HCT116 (cell line): ENCODE data around the gene RAMP3. TPM values are rescaled to one million over a fixed set of nuclear protein-coding genes. Genes with fewer than 3 reads are reported as not detected.

Experiments
- ATAC-seq: fragments of 200-7000 bp; cut with Tn5 transposase; 2 replicates; pipeline ENCODE4 v1.9.1; 2020; ENCODE audit warnings: mild to moderate bottlenecking, moderate library complexity
- BruUV-seq: library from RNA; stranded (reverse); fragments of 400-500 nt; replicated peaks from 2 replicates; lab custom pipeline; 2021; lab: Mats Ljungman, UMichigan
- CTCF ChIA-PET: fragments of 300-600 bp; sonication (Branson Sonifier 250); formaldehyde crosslinking; loops from one replicate; lab custom pipeline; 2021; ENCODE audit warnings: antibody characterized with exemption; lab: Charles Lee
- POLR2A ChIA-PET: fragments of 300-600, 350-600 bp; sonication (Branson Sonifier 250); formaldehyde crosslinking; loops from one replicate; lab custom pipeline; 2021; ENCODE audit warnings: antibody characterized with exemption; lab: Charles Lee
- RAD21 ChIA-PET, 2 experiments: fragments of 300-600 bp; sonication (Branson Sonifier 250); formaldehyde crosslinking; loops; one replicate each; lab custom pipeline; 2023; ENCODE audit warnings: low total read pairs in 2 of 2; ENCODE audit not compliant: uncharacterized antibody in 2 of 2, unreplicated experiment in 2 of 2, low non-redundant PET in 1 of 2; lab: Charles Lee
- DNase-seq: peaks from one replicate; pipeline ENCODE4 v3.0.0-alpha.2; 2010; ENCODE audit warnings: low read depth, low spot score
- H2AFZ ChIP-seq: fragments of 200-600 bp; shearing (Covaris generic), sonication (generic); 2 replicates; pipeline ENCODE4 v1.6.1; 2017; ENCODE audit warnings: low read depth, mixed run types, mixed read lengths, antibody characterized with exemption, low read length; ENCODE audit not compliant: poor library complexity, severe bottlenecking
- H3K27ac ChIP-seq: 2 replicates; pipeline ENCODE4 v1.5.1; 2012; ENCODE audit warnings: low read depth, low read length
- H3K27me3 ChIP-seq: fragments of 200-600 bp; sonication (generic); 2 replicates; pipeline ENCODE4 v1.6.1; 2016; ENCODE audit warnings: mixed run types, low read length, mixed read lengths; ENCODE audit not compliant: insufficient read depth
- H3K36me3 ChIP-seq, 2 experiments: fragments of 200-500 bp in 1 of 2; fragments of 200-600 bp in 1 of 2; sonication (Bioruptor generic) in 1 of 2; sonication (generic) in 1 of 2; 2 replicates each; pipeline versions ENCODE4 v1.5.1 to v1.6.1; 2014 to 2016; ENCODE audit warnings: low read length in 2 of 2, inconsistent platforms in 1 of 2, mixed read lengths in 1 of 2, mixed run types in 1 of 2; ENCODE audit not compliant: insufficient read depth in 2 of 2, control insufficient read depth in 1 of 2
- H3K4me1 ChIP-seq, 2 experiments: fragments of 200-600 bp in 1 of 2; sonication (generic) in 1 of 2; 2 replicates each; pipeline versions ENCODE4 v1.5.1 to v1.6.1; 2012 to 2017; ENCODE audit warnings: low read length in 2 of 2, inconsistent platforms in 1 of 2, mild to moderate bottlenecking in 1 of 2, mixed read lengths in 1 of 2, mixed run types in 1 of 2, moderate library complexity in 1 of 2; ENCODE audit not compliant: insufficient read depth in 2 of 2, control insufficient read depth in 1 of 2
- H3K4me2 ChIP-seq: fragments of 200-600 bp; sonication (generic); 2 replicates; pipeline ENCODE4 v1.6.1; 2017; ENCODE audit warnings: mixed run types, low read length, mixed read lengths
- H3K4me3 ChIP-seq, 2 experiments: fragments of 200-600 bp in 1 of 2; sonication (generic) in 1 of 2; replicated peaks in 1 of 2; 2 replicates each; pipeline ENCODE4 v1.5.1; 2011 to 2016; ENCODE audit warnings: low read length in 2 of 2, control low read depth in 1 of 2, low read depth in 1 of 2, mild to moderate bottlenecking in 1 of 2, mixed read lengths in 1 of 2, mixed run types in 1 of 2
- H3K79me2 ChIP-seq: fragments of 200-600 bp; sonication (generic); 2 replicates; pipeline ENCODE4 v1.6.1; 2017; ENCODE audit warnings: mild to moderate bottlenecking, mixed run types, low read length, moderate library complexity, mixed read lengths; ENCODE audit not compliant: insufficient read depth
- H3K9ac ChIP-seq: fragments of 200-600 bp; sonication (generic); 2 replicates; pipeline ENCODE4 v1.6.1; 2016; ENCODE audit warnings: low read length, mixed read lengths
- H3K9me2 ChIP-seq: fragments of 200-600 bp; sonication (generic), shearing (Covaris generic); 2 replicates; pipeline ENCODE4 v1.6.1; 2017; ENCODE audit warnings: mixed run types, mild to moderate bottlenecking, moderate library complexity; ENCODE audit not compliant: insufficient read depth
- H3K9me3 ChIP-seq, 2 experiments: fragments of 200-500 bp in 1 of 2; fragments of 200-600 bp in 1 of 2; sonication (Bioruptor generic) in 1 of 2; sonication (generic) in 1 of 2; 2 replicates each; pipeline ENCODE4 v1.6.1; 2014 to 2017; ENCODE audit warnings: low read length in 2 of 2, mixed read lengths in 2 of 2, inconsistent platforms in 1 of 2, low read depth in 1 of 2, mild to moderate bottlenecking in 1 of 2, mixed run types in 1 of 2, moderate library complexity in 1 of 2; ENCODE audit not compliant: control insufficient read depth in 1 of 2, insufficient read depth in 1 of 2
- H4K20me1 ChIP-seq: fragments of 200-600 bp; sonication (generic), shearing (Covaris generic); 2 replicates; pipeline ENCODE4 v1.6.1; 2017; ENCODE audit warnings: mixed run types, mild to moderate bottlenecking, moderate library complexity; ENCODE audit not compliant: insufficient read depth
- CBX3 ChIP-seq: IDR thresholded peaks from 2 replicates; pipeline ENCODE4 v1.6.1; 2012; ENCODE audit warnings: low read depth
- ELF1 ChIP-seq: IDR thresholded peaks from 2 replicates; pipeline ENCODE4 v1.6.1; 2012; ENCODE audit warnings: low read depth, borderline replicate concordance
- EZH2 ChIP-seq: fragments of 200-600 bp; sonication (generic); IDR thresholded peaks from 2 replicates; pipeline ENCODE4 v1.6.1; 2017; ENCODE audit warnings: antibody characterized with exemption, mixed run types
- FOSL1 ChIP-seq: IDR thresholded peaks from 2 replicates; pipeline ENCODE4 v1.6.1; 2012; ENCODE audit warnings: low read depth
- JUND ChIP-seq: IDR thresholded peaks from 2 replicates; pipeline ENCODE4 v1.6.1; 2012
- POLR2A ChIP-seq: IDR thresholded peaks from 2 replicates; pipeline ENCODE4 v1.7.0; 2011; ENCODE audit warnings: borderline replicate concordance; ENCODE audit not compliant: insufficient read depth, insufficient read length; ENCODE audit errors: extremely low read depth
- POLR2AphosphoS5 ChIP-seq: IDR thresholded peaks from 2 replicates; pipeline ENCODE4 v1.6.1; 2011; ENCODE audit warnings: mild to moderate bottlenecking, low read depth, low read length, moderate library complexity
- SIN3A ChIP-seq: IDR thresholded peaks from 2 replicates; pipeline ENCODE4 v1.6.1; 2012; ENCODE audit warnings: low read depth
- SP1 ChIP-seq: IDR thresholded peaks from 2 replicates; pipeline ENCODE4 v1.6.1; 2012; ENCODE audit warnings: low read depth
- SRF ChIP-seq: IDR thresholded peaks from 2 replicates; pipeline ENCODE4 v1.6.1; 2012; ENCODE audit warnings: low read depth
- TCF7L2 ChIP-seq: IDR thresholded peaks from 2 replicates; pipeline ENCODE4 v1.7.0; 2011; ENCODE audit warnings: borderline replicate concordance, inconsistent platforms; ENCODE audit not compliant: insufficient read depth, insufficient read length; ENCODE audit errors: extremely low read depth
- ZFX ChIP-seq: fragments of 450-650 bp; IDR thresholded peaks from 2 replicates; pipeline ENCODE4 v1.6.1; 2017
- ZNF274 ChIP-seq: fragments of 200-500 bp; sonication (Bioruptor generic); IDR thresholded peaks from 2 replicates; pipeline ENCODE4 v1.6.1; 2014; ENCODE audit warnings: mild to moderate bottlenecking, low read depth, low read length, inconsistent platforms
- intact Hi-C: fragments of 100-400 bp; cut with micrococcal nuclease; formaldehyde crosslinking; loops from 2 replicates; pipeline ENCODE4 v1.10.0; 2022
- total RNA-seq: library from RNA; stranded (reverse); gene quantifications from one replicate; pipeline ENCODE4 v1.2.1, GENCODE V29; 2021; ENCODE audit not compliant: unreplicated experiment
- TF ChIP-seq, protein P1 (sequence below): IDR thresholded peaks from 2 replicates; pipeline ENCODE4 v1.6.1; 2012
- TF ChIP-seq, protein P2 (sequence below): IDR thresholded peaks from 2 replicates; pipeline ENCODE4 v1.6.1; 2012
- TF ChIP-seq, protein P3 (sequence below), 3 experiments: fragments of 200-600 bp in 1 of 3; sonication (generic) in 1 of 3; IDR thresholded peaks in 2 of 3; conservative IDR thresholded peaks in 1 of 3; 2 replicates each; pipeline ENCODE4 v1.5.1; 2012 to 2017; ENCODE audit warnings: low read depth in 2 of 3, low read length in 2 of 3, antibody characterized with exemption in 1 of 3, borderline replicate concordance in 1 of 3, control low read depth in 1 of 3, mild to moderate bottlenecking in 1 of 3, mixed read lengths in 1 of 3, mixed run types in 1 of 3, moderate library complexity in 1 of 3; ENCODE audit not compliant: insufficient read depth in 1 of 3
- TF ChIP-seq, protein P4 (sequence below): IDR thresholded peaks from 2 replicates; pipeline ENCODE4 v1.6.1; 2012; ENCODE audit warnings: low read depth
- TF ChIP-seq, protein P5 (sequence below): IDR thresholded peaks from 2 replicates; pipeline ENCODE4 v1.6.1; 2011; ENCODE audit warnings: mild to moderate bottlenecking, low read length, moderate library complexity; ENCODE audit not compliant: insufficient replicate concordance; ENCODE audit errors: extremely low read depth

Gene RAMP3
- total RNA-seq, 1 experiment from 2014 or later: not detected

- RAD21 ChIA-PET: no interaction called here
- BruUV-seq: no TSS peak
Measured at GRCh38 chr7:45157286-45157652, 322 bp upstream of the RAMP3 start.

More at GRCh38 chr7:45157286-45157652, 322 bp upstream of the RAMP3 start:
- peaks cover 0 to 7% of the 10 kb centered on the region in 2 experiments; a peak in 1 of 4 replicates for H3K4me1 ChIP-seq
- POLR2A ChIA-PET: no interaction called here
- no peak overlapping the region for H3K27ac ChIP-seq
- DNase-seq: no peak
- CTCF ChIA-PET: no interaction called here
- no peaks in the 10 kb centered on the region for H4K20me1 ChIP-seq
- intact Hi-C loops: no loop called here
- TF ChIP-seq, protein P1, sequence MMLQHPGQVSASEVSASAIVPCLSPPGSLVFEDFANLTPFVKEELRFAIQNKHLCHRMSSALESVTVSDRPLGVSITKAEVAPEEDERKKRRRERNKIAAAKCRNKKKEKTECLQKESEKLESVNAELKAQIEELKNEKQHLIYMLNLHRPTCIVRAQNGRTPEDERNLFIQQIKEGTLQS: no peak
- TF ChIP-seq, protein P2, sequence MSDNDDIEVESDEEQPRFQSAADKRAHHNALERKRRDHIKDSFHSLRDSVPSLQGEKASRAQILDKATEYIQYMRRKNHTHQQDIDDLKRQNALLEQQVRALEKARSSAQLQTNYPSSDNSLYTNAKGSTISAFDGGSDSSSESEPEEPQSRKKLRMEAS: no peak
- TF ChIP-seq CBX3 (no peak), FOSL1 (no peak), ZNF274 (no peak), ZFX (no peak), POLR2A (no peak), SP1 (no peak), ELF1 (no peak), JUND (no peak), EZH2 (no peak), TCF7L2 (no peak), POLR2AphosphoS5 (no peak), SIN3A (no peak), SRF (no peak)
- TF ChIP-seq, protein P3, sequence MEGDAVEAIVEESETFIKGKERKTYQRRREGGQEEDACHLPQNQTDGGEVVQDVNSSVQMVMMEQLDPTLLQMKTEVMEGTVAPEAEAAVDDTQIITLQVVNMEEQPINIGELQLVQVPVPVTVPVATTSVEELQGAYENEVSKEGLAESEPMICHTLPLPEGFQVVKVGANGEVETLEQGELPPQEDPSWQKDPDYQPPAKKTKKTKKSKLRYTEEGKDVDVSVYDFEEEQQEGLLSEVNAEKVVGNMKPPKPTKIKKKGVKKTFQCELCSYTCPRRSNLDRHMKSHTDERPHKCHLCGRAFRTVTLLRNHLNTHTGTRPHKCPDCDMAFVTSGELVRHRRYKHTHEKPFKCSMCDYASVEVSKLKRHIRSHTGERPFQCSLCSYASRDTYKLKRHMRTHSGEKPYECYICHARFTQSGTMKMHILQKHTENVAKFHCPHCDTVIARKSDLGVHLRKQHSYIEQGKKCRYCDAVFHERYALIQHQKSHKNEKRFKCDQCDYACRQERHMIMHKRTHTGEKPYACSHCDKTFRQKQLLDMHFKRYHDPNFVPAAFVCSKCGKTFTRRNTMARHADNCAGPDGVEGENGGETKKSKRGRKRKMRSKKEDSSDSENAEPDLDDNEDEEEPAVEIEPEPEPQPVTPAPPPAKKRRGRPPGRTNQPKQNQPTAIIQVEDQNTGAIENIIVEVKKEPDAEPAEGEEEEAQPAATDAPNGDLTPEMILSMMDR (IDR thresholded peaks at IDR 0.05 in 2 of 3, conservative IDR thresholded peaks at IDR 0.05 in 1 of 3; ENCODE audit: borderline replicate concordance in 1 of 3, insufficient read depth in 1 of 3, low read depth in 2 of 3, low read length in 2 of 3): no peak
- TF ChIP-seq, protein P4, sequence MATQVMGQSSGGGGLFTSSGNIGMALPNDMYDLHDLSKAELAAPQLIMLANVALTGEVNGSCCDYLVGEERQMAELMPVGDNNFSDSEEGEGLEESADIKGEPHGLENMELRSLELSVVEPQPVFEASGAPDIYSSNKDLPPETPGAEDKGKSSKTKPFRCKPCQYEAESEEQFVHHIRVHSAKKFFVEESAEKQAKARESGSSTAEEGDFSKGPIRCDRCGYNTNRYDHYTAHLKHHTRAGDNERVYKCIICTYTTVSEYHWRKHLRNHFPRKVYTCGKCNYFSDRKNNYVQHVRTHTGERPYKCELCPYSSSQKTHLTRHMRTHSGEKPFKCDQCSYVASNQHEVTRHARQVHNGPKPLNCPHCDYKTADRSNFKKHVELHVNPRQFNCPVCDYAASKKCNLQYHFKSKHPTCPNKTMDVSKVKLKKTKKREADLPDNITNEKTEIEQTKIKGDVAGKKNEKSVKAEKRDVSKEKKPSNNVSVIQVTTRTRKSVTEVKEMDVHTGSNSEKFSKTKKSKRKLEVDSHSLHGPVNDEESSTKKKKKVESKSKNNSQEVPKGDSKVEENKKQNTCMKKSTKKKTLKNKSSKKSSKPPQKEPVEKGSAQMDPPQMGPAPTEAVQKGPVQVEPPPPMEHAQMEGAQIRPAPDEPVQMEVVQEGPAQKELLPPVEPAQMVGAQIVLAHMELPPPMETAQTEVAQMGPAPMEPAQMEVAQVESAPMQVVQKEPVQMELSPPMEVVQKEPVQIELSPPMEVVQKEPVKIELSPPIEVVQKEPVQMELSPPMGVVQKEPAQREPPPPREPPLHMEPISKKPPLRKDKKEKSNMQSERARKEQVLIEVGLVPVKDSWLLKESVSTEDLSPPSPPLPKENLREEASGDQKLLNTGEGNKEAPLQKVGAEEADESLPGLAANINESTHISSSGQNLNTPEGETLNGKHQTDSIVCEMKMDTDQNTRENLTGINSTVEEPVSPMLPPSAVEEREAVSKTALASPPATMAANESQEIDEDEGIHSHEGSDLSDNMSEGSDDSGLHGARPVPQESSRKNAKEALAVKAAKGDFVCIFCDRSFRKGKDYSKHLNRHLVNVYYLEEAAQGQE: no peak
- TF ChIP-seq, protein P5, sequence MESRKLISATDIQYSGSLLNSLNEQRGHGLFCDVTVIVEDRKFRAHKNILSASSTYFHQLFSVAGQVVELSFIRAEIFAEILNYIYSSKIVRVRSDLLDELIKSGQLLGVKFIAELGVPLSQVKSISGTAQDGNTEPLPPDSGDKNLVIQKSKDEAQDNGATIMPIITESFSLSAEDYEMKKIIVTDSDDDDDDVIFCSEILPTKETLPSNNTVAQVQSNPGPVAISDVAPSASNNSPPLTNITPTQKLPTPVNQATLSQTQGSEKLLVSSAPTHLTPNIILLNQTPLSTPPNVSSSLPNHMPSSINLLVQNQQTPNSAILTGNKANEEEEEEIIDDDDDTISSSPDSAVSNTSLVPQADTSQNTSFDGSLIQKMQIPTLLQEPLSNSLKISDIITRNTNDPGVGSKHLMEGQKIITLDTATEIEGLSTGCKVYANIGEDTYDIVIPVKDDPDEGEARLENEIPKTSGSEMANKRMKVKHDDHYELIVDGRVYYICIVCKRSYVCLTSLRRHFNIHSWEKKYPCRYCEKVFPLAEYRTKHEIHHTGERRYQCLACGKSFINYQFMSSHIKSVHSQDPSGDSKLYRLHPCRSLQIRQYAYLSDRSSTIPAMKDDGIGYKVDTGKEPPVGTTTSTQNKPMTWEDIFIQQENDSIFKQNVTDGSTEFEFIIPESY: no peak
- no peak overlapping the region for H3K4me3 ChIP-seq
- H3K9ac ChIP-seq: no peak overlapping the region
- no peak overlapping the region for H3K4me2 ChIP-seq
- no peaks in the 10 kb centered on the region for H3K9me3 ChIP-seq
- no peaks in the 10 kb centered on the region for H3K27me3 ChIP-seq
- no peaks in the 10 kb centered on the region for H3K79me2 ChIP-seq
- no peaks in the 10 kb centered on the region for H3K36me3 ChIP-seq
- no peak for ATAC-seq
- no peak overlapping the region for H2AFZ ChIP-seq
- no peaks in the 10 kb centered on the region for H3K9me2 ChIP-seq
